Hepatocyte (in vitro differentiated cells): ENCODE data around the gene TMEM147.

Experiments used
- EZH2 ChIP-seq: fragments of 200-600 bp; sonication (generic); IDR thresholded peaks from 2 replicates; pipeline ENCODE4 v1.6.1; 2016; ENCODE audit warnings: antibody characterized with exemption, mild to moderate bottlenecking, borderline replicate concordance
- TF ChIP-seq, protein P1 (sequence below): fragments of 200-600 bp; sonication (generic); IDR thresholded peaks from 2 replicates; pipeline ENCODE4 v1.5.1; 2016; ENCODE audit warnings: antibody characterized with exemption, mild to moderate bottlenecking; ENCODE audit not compliant: poor library complexity

DNA sequence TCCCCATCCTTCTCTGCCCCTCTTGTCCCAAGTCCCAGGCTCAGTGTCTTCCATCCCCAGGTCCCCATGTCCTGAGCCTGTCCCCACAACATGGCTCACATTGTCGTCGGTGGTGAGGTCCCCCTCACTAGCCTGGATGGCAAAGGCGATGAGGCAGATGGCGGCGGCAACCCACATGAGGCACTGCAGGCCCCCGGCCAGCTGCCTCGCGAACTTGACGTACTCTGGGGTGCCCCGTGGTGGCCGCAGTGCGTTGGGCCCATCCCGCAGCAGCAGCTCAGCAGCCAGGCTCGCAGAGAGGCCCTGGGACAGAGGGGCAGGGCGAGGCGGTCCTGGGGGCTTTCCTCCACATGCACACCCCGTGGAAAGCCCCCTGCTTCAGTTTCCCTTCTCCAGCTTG lies 16.9 kb downstream of the TMEM147 start:
- no peak for TF ChIP-seq EZH2
- TF ChIP-seq, protein P1, sequence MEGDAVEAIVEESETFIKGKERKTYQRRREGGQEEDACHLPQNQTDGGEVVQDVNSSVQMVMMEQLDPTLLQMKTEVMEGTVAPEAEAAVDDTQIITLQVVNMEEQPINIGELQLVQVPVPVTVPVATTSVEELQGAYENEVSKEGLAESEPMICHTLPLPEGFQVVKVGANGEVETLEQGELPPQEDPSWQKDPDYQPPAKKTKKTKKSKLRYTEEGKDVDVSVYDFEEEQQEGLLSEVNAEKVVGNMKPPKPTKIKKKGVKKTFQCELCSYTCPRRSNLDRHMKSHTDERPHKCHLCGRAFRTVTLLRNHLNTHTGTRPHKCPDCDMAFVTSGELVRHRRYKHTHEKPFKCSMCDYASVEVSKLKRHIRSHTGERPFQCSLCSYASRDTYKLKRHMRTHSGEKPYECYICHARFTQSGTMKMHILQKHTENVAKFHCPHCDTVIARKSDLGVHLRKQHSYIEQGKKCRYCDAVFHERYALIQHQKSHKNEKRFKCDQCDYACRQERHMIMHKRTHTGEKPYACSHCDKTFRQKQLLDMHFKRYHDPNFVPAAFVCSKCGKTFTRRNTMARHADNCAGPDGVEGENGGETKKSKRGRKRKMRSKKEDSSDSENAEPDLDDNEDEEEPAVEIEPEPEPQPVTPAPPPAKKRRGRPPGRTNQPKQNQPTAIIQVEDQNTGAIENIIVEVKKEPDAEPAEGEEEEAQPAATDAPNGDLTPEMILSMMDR: no peak
